Activated CD4-positive, CD25-positive, alpha-beta regulatory T cell treated with anti-CD3 and anti-CD28 coated beads, Interleukin-2, amount 50 U/mL, for 72 hours (primary cell): ENCODE results near the gene FUT1.
"Not testable (repeated sequence)": the region's sequence is repeated elsewhere in the genome, so short reads cannot be mapped to it uniquely, and the experiment has no call there.

Experiments used
- DNase-seq: peaks from one replicate; pipeline ENCODE4 v3.0.0; 2021

The FUT1 gene

GRCh38 chr19:48739404-48740163, 12.9 kb downstream of the FUT1 start:
- no peak for DNase-seq

GRCh38 chr19:48738557-48739403, 13.7 kb downstream of the FUT1 start:
- peak; percentile 89 for DNase-seq

DNA sequence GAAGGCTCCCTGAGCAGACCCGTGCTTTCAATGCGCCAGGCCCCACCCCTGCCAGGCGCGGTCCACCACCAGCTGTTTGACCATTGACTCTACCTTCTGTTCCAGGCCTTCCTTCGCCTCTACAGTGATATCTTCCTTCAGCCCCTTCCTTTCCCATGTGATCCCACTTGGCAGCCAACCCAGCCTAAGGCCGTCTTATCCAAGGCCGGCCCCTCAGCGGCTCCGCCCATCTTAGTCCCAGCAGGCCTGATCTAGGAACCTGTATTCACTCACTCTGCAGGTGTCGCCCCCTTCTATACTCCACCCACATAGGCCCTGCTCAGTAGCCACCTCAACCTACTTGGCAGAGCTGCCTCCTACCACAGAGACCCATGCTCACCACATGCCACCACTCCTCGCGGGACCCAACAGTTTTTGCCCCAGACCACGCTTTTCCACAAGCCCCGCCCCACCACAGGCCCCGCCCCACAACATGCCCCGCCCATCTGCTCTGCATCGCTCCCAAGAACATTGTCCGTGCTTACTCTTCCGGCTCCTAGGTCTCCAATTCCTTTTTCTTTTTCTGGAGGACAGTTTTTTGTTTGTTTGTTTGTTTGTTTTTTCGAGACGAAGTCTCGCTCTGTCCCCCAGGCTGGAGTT, 15.0 kb downstream of the FUT1 start:
- no peak for DNase-seq

- no peak for DNase-seq
These were observed 17.3 kb downstream of the FUT1 start for GRCh38 chr19:48735031-48735615.

GRCh38 chr19:48734625-48735024, 17.8 kb downstream of the FUT1 start:
- no peak for DNase-seq

DNA sequence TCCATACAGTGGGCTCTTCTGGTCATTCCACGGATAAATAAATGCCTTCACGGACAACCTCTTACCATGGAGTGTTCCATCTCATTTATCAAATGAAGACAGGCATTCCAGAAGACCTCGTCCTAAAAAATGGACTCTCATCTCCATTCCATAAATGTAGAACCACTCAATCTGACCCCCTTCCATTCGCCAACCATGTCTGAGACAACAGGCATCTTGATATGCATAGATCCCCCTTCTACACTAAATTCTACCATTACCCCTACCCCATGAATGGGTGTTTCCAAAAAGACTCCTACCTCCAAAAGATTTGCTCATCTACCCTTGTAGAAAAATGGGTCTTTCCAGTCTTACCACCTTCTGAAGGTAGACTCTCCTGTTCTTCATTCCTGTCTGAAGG, 21.0 kb downstream of the FUT1 start:
- DNase-seq = no peak

- no peak for DNase-seq
These were observed 23.4 kb downstream of the FUT1 start for GRCh38 chr19:48728911-48729664.

GRCh38 chr19:48726556-48726955, 25.9 kb downstream of the FUT1 start:
- no peak for DNase-seq

DNA sequence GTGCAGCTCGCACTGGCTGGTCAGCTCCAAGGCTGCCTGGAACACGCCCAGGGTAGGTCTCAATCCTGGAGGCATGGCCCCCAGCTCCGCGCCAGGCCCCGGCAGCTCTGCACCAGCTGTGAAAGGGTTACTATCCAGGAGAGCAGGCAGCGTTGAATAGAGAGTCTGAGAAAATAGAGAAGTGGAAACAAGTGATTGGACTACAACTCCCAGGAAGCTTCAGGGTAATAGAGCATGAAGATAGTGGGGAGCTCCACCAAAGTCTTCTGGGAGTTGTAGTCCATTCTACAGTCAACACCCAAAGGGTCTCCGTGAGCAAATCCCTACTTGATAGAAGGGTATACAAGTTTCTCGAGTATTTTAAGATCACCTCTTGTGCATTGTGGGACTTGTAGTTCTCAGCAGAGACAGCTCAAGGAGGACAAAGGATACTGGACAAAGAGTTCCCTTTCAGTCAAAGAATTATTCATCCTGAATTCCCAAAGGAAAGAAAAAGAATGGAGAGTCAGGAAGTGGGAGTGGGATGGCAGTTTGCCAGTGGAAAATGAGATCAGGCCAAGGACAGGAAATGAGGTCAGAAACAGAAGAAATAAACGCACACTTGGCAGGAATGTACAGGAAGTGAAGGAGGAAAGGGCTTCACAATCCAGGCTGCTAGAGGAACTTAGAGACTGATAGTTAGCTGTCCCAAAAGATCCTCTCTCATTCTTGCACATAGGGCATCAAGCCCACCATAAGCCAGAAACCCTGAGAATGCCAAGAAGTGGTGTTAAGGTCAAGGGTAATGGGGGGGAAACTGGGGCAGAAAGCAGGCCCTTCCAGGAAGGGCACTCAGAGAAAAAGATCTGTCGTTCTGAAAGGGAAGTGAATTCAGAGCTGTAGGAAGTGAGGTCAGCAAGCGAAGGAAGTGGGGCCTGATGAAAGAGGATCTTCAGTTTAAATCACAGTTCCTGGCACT, 27.4 kb downstream of the FUT1 start:
- no peak for DNase-seq

GRCh38 chr19:48722196-48722708, 30.2 kb downstream of the FUT1 start:
- DNase-seq = no peak

DNA sequence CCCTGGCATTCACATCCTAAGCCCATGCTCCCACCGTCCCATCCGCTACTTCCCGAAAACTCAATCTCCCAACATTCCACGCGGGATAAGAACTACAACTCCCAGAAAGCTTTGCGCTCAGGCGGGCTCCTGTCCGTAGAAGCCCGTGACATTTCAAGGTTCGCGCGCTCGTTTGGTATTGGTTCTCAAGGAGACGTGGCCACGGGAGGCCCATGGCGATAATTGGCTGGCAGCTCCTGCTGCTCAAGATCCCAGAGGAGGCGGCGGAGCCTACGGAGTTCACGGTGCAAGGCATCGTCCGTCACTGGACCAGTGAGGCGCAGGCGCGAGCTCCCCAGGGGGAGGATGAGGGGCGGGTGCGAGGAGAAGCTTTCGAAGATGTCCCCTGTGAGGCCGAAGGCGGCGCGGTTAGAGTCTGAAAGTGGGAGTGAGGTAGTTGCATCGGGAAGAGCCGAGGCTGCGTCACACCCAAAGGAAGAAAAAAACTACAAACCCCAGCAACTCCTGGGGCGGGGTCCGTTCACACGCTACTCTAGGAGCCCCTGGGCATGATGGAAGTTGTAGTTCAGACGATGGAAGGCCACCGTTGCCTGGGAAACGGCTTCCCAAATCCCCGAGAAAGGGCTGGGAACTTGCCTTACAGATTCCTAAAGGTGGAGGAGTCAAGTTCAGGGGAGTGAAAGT, 31.7 kb downstream of the FUT1 start:
- peak; percentile 82 for DNase-seq

DNA sequence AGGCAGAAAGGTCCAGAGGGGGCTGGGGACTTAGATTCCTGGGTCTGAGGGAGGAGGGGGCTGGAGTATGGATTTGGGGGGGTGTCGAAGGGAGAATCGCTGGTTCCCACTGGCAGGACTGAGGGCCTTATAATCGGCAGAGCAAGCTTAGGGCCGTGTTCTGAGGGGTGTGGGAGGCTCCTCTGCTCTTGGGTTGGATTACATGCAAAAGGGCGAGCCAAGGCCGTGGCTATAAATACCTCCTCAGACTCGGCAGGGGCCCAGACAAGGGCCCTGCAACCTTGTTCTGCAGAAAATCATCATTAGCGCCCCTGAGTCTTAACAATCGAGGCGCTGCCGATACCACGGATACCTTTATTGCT, 32.2 kb downstream of the FUT1 start:
- DNase-seq = no peak

- no peak for DNase-seq
These were observed 32.9 kb downstream of the FUT1 start, which contains the start of gene MAMSTR for GRCh38 chr19:48719263-48720171. Gene MAMSTR (minus strand): TSS chr19:48719725. CDS start chr19:48719031, 694 bp downstream.

- DNase-seq = no peak
These were observed 33.7 kb downstream of the FUT1 start for GRCh38 chr19:48718711-48719231.

GRCh38 chr19:48718106-48718505, 34.3 kb downstream of the FUT1 start:
- DNase-seq = not testable (repeated sequence)

GRCh38 chr19:48716562-48717291, 35.7 kb downstream of the FUT1 start:
- DNase-seq = no peak

- no peak for DNase-seq
These were observed 36.7 kb downstream of the FUT1 start for GRCh38 chr19:48715681-48716171.
